Mesenchymal stem cell (in vitro differentiated cells and primary cell): Measurements from ENCODE around the gene RTP5.

Source experiments
- DNase-seq: peaks from one replicate; pipeline ENCODE4 v3.0.0-alpha.2; 2013
- H2AFZ ChIP-seq: one replicate; pipeline ENCODE4 v1.6.1; 2013; ENCODE audit warnings: low read depth, mild to moderate bottlenecking, control low read depth, inconsistent platforms, low read length, moderate library complexity
- H2AK5ac ChIP-seq: 2 replicates; pipeline ENCODE4 v1.6.1; 2013; ENCODE audit warnings: low read length, moderate library complexity, mild to moderate bottlenecking, inconsistent platforms; ENCODE audit not compliant: severe bottlenecking
- H2BK120ac ChIP-seq: one replicate; pipeline ENCODE4 v1.6.1; 2013; ENCODE audit warnings: low read depth, mild to moderate bottlenecking, inconsistent platforms, low read length, moderate library complexity
- H2BK12ac ChIP-seq, 2 experiments: one replicate each; pipeline ENCODE4 v1.6.1; 2013; ENCODE audit warnings: inconsistent platforms in 2 of 2, low read length in 2 of 2, mild to moderate bottlenecking in 2 of 2, moderate library complexity in 2 of 2, control low read depth in 1 of 2
- H2BK15ac ChIP-seq: one replicate; pipeline ENCODE4 v1.6.1; 2013; ENCODE audit warnings: mild to moderate bottlenecking, low read depth, inconsistent platforms; ENCODE audit not compliant: poor library complexity, severe bottlenecking
- H2BK5ac ChIP-seq: 2 replicates; pipeline ENCODE4 v1.6.1; 2013; ENCODE audit warnings: low read depth, mild to moderate bottlenecking, low read length, control low read depth, inconsistent platforms; ENCODE audit not compliant: poor library complexity, severe bottlenecking
- H3K14ac ChIP-seq, 2 experiments: one replicate each; pipeline ENCODE4 v1.6.1; 2013; ENCODE audit warnings: inconsistent platforms in 2 of 2, low read length in 2 of 2, control low read depth in 1 of 2, mild to moderate bottlenecking in 1 of 2, moderate library complexity in 1 of 2
- H3K18ac ChIP-seq, 2 experiments: one replicate each; pipeline ENCODE4 v1.6.1; 2013; ENCODE audit warnings: inconsistent platforms in 2 of 2, low read length in 2 of 2, control low read depth in 1 of 2, low read depth in 1 of 2, mild to moderate bottlenecking in 1 of 2
- H3K23ac ChIP-seq, 2 experiments: one replicate each; pipeline ENCODE4 v1.6.1; 2013; ENCODE audit warnings: inconsistent platforms in 2 of 2, low read length in 2 of 2, mild to moderate bottlenecking in 2 of 2, moderate library complexity in 2 of 2, control low read depth in 1 of 2
- H3K27ac ChIP-seq: 2 replicates; pipeline ENCODE4 v1.5.1; 2013; ENCODE audit warnings: mild to moderate bottlenecking, moderate library complexity, low read length, control low read depth, inconsistent platforms; ENCODE audit not compliant: poor library complexity, severe bottlenecking
- H3K27me3 ChIP-seq, 2 experiments: 2 replicates each; pipeline versions ENCODE4 v1.6.1 to v1.7.0; 2013; ENCODE audit warnings: low read length in 2 of 2, mild to moderate bottlenecking in 2 of 2, moderate library complexity in 2 of 2, control low read depth in 1 of 2, inconsistent platforms in 1 of 2; ENCODE audit not compliant: control insufficient read depth in 1 of 2, insufficient read depth in 1 of 2
- H3K36me3 ChIP-seq, 2 experiments: 2 replicates each; pipeline versions ENCODE4 v1.6.1 to v1.7.0; 2013; ENCODE audit warnings: low read length in 2 of 2, control low read depth in 1 of 2, inconsistent platforms in 1 of 2, low read depth in 1 of 2, mild to moderate bottlenecking in 1 of 2; ENCODE audit not compliant: insufficient read depth in 2 of 2, control insufficient read depth in 1 of 2
- H3K4ac ChIP-seq, 2 experiments: one replicate each; pipeline ENCODE4 v1.6.1; 2013; ENCODE audit warnings: inconsistent platforms in 2 of 2, low read length in 2 of 2, mild to moderate bottlenecking in 2 of 2, moderate library complexity in 2 of 2, control low read depth in 1 of 2, low read depth in 1 of 2
- H3K4me1 ChIP-seq: 2 replicates; pipeline ENCODE4 v1.6.1; 2013; ENCODE audit warnings: low read depth, low read length, control low read depth; ENCODE audit not compliant: control insufficient read depth, insufficient read depth
- H3K4me2 ChIP-seq: 2 replicates; pipeline ENCODE4 v1.6.1; 2013; ENCODE audit warnings: low read length, mild to moderate bottlenecking, inconsistent platforms; ENCODE audit not compliant: poor library complexity, severe bottlenecking
- H3K4me3 ChIP-seq, 2 experiments: 2 replicates each; pipeline versions ENCODE4 v1.5.1 to v1.7.0; 2013; ENCODE audit warnings: low read length in 2 of 2, mild to moderate bottlenecking in 2 of 2, control low read depth in 1 of 2, low read depth in 1 of 2; ENCODE audit not compliant: insufficient read depth in 1 of 2
- H3K79me1 ChIP-seq: replicated peaks from 2 replicates; pipeline ENCODE4 v1.6.1; 2013; ENCODE audit warnings: mild to moderate bottlenecking, control low read depth, low read length, inconsistent platforms; ENCODE audit not compliant: poor library complexity, severe bottlenecking
- H3K9ac ChIP-seq: 2 replicates; pipeline ENCODE4 v1.7.0; 2013; ENCODE audit warnings: mild to moderate bottlenecking, low read length, moderate library complexity
- H3K9me3 ChIP-seq: 2 replicates; pipeline ENCODE4 v1.7.0; 2013; ENCODE audit warnings: mild to moderate bottlenecking, low read length; ENCODE audit not compliant: control insufficient read depth
- H4K8ac ChIP-seq: one replicate; pipeline ENCODE4 v1.6.1; 2013; ENCODE audit warnings: inconsistent platforms, mild to moderate bottlenecking, low read length, moderate library complexity
- H4K91ac ChIP-seq: one replicate; pipeline ENCODE4 v1.6.1; 2013; ENCODE audit warnings: mild to moderate bottlenecking, low read length, inconsistent platforms
- WGBS: methylation state at CpG from one replicate; pipeline ENCODE4 v1.1.7; 2013; ENCODE audit warnings: mixed read lengths; 5-methylcytosine and 5-hydroxymethylcytosine counted together

RTP5 gene

DNA sequence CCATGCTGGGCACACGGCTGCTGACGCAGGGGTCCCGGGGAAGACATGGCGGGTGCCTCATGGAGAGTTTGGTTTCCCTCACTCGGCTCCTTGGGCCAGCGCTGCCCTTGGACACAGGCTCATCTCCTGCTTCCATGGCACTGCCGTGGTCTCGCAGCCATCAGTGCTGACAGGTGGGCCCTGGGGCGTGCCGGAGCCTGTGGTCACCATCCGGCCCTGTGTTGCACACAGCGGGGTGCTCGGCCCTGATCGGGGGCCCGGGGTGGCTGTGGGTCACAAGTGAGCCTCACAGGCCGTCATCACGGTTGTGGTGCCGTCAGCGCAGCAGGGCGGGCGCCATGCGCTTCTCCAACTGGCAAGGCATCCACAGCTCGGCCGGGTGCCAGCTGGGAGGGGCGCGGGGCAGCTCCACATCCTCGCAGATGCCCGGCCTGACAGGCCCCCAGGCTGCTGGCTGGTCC, 582 bp downstream of the RTP5 start:
- no peak overlapping the region for H3K4ac ChIP-seq
- no peak overlapping the region for H2BK5ac ChIP-seq
- no peak overlapping the region for H2AK5ac ChIP-seq
- H3K9ac ChIP-seq = no peak overlapping the region
- no peak overlapping the region for H3K18ac ChIP-seq
- no peak overlapping the region for H4K8ac ChIP-seq
- no peaks in the 10 kb centered on the region for H3K9me3 ChIP-seq
- H3K27ac ChIP-seq = no peak overlapping the region
- peaks cover 9% of the 10 kb centered on the region for H3K4me1 ChIP-seq
- DNase-seq = no peak
- H4K91ac ChIP-seq = no peak overlapping the region
- no peaks in the 10 kb centered on the region for H3K79me1 ChIP-seq
- 90% methylated on average over 28 of the region's 28 CpGs for WGBS
- no peak overlapping the region for H2BK120ac ChIP-seq
- peaks cover 26 to 66% of the 10 kb centered on the region in 2 experiments for H3K27me3 ChIP-seq
- H3K23ac ChIP-seq = no peak overlapping the region
- H3K14ac ChIP-seq = no peak overlapping the region
- no peak overlapping the region for H2BK12ac ChIP-seq
- H3K36me3 ChIP-seq = no peaks in the 10 kb centered on the region
- H3K4me2 ChIP-seq = no peak overlapping the region
- no peak overlapping the region for H2BK15ac ChIP-seq
- no peak overlapping the region for H3K4me3 ChIP-seq
- H2AFZ ChIP-seq = no peak overlapping the region

- no peaks in the 10 kb centered on the region for H3K79me1 ChIP-seq
- no peak overlapping the region for H3K18ac ChIP-seq
- no peak overlapping the region for H2BK15ac ChIP-seq
- no peak overlapping the region for H3K4me3 ChIP-seq
- no peak overlapping the region for H2BK5ac ChIP-seq
- H3K23ac ChIP-seq = no peak overlapping the region
- H2BK12ac ChIP-seq = no peak overlapping the region
- no peak overlapping the region for H2AK5ac ChIP-seq
- 82% methylated on average over 28 of the region's 28 CpGs for WGBS
- no peak overlapping the region for H3K27ac ChIP-seq
- no peak overlapping the region for H3K9ac ChIP-seq
- DNase-seq = no peak
- H3K4me1 ChIP-seq = peaks cover 7% of the 10 kb centered on the region
- no peak overlapping the region for H3K4ac ChIP-seq
- no peak overlapping the region for H3K4me2 ChIP-seq
- no peaks in the 10 kb centered on the region for H3K9me3 ChIP-seq
- H3K27me3 ChIP-seq = peaks cover 18 to 59% of the 10 kb centered on the region in 2 experiments
- H4K8ac ChIP-seq = no peak overlapping the region
- no peak overlapping the region for H2BK120ac ChIP-seq
- no peak overlapping the region for H3K14ac ChIP-seq
- no peak overlapping the region for H2AFZ ChIP-seq
- H4K91ac ChIP-seq = no peak overlapping the region
- H3K36me3 ChIP-seq = no peaks in the 10 kb centered on the region
Measured at GRCh38 chr2:241870611-241871537, 1.3 kb downstream of the RTP5 start.

GRCh38 chr2:241871538-241872312, 2.2 kb downstream of the RTP5 start:
- Histone ChIP-seq H3K27ac (no peak overlapping the region), H3K79me1 (no peaks in the 10 kb centered on the region), H3K9me3 (no peaks in the 10 kb centered on the region), H2BK12ac (no peak overlapping the region), H3K18ac (no peak overlapping the region), H3K27me3 (peaks cover 13 to 52% of the 10 kb centered on the region in 2 experiments), H3K23ac (no peak overlapping the region), H3K9ac (no peak overlapping the region), H3K36me3 (no peaks in the 10 kb centered on the region), H4K8ac (no peak overlapping the region), H2AK5ac (no peak overlapping the region), H3K4me1 (peaks cover 1% of the 10 kb centered on the region), H2BK5ac (no peak overlapping the region), H3K4ac (no peak overlapping the region), H2BK120ac (no peak overlapping the region), H3K4me3 (no peak overlapping the region), H4K91ac (no peak overlapping the region), H3K4me2 (no peak overlapping the region), H3K14ac (no peak overlapping the region), H2AFZ (no peak overlapping the region), H2BK15ac (no peak overlapping the region)
- no peak for DNase-seq
- 88% methylated on average over 32 of the region's 38 CpGs for WGBS

DNA sequence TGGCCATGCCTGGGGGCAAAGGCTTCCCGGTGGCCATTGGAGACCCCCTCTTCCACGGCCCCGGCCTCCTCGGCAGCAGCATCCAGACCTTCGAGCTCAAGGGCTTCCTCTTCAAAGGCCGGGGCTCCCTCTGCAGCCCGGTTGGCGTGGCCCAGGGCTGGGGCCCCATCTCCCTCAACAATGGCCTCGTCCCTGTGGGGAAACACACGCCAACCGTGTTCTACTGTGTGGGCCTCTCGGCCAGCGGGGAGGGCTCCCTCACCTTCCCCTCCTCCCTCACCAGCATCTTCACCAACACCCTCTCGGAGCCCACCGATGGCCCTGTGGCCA, 2.7 kb downstream of the RTP5 start:
- WGBS = 95% methylated on average over 15 of the region's 15 CpGs
- Histone ChIP-seq H2BK120ac (no peak overlapping the region), H4K91ac (no peak overlapping the region)

More for the DNA sequence above, 2.7 kb downstream of the RTP5 start:
- H3K4ac ChIP-seq = no peak overlapping the region
- H3K9me3 ChIP-seq = no peaks in the 10 kb centered on the region
- peaks cover 8 to 47% of the 10 kb centered on the region in 2 experiments for H3K27me3 ChIP-seq
- H2BK12ac ChIP-seq = no peak overlapping the region
- H3K27ac ChIP-seq = no peak overlapping the region
- H3K23ac ChIP-seq = no peak overlapping the region
- H3K4me2 ChIP-seq = no peak overlapping the region
- no peak overlapping the region for H2AFZ ChIP-seq
- no peak overlapping the region for H2BK15ac ChIP-seq
- H3K79me1 ChIP-seq = no peaks in the 10 kb centered on the region
- no peak overlapping the region for H3K4me3 ChIP-seq
- DNase-seq = no peak
- H4K8ac ChIP-seq = no peak overlapping the region
- H3K18ac ChIP-seq = no peak overlapping the region
- peaks cover 1% of the 10 kb centered on the region for H3K4me1 ChIP-seq
- no peak overlapping the region for H2BK5ac ChIP-seq
- no peak overlapping the region for H2AK5ac ChIP-seq
- no peak overlapping the region for H3K14ac ChIP-seq
- H3K36me3 ChIP-seq = no peaks in the 10 kb centered on the region
- no peak overlapping the region for H3K9ac ChIP-seq
